ENCODE data around the gene MPV17L2. TPM values are rescaled to one million over a fixed set of nuclear protein-coding genes. Genes with fewer than 3 reads are reported as not detected.

The MPV17L2 gene
- total and polyA plus RNA-seq, 4 donors, result 3.6 to 28.0 (median 14.1) TPM

- Histone ChIP-seq H3K9ac (ENCODE audit: low read depth in 1 of 2, low read length in 2 of 2) (no peak overlapping the region), H3K4me1 (ENCODE audit: control insufficient read depth in 4 of 4, insufficient read depth in 4 of 4, low read length in 3 of 4) (peaks cover 7 to 20% (median 13%) of the 10 kb centered on the region in 4 donors), H3K36me3 (ENCODE audit: control insufficient read depth in 4 of 4, insufficient read depth in 3 of 4, low read depth in 1 of 4, low read length in 3 of 4) (peaks cover 0 to 7% (median 4%) of the 10 kb centered on the region in 4 donors), H3K27ac (ENCODE audit: low read depth in 1 of 2, low read length in 2 of 2) (no peak overlapping the region), H3K27me3 (ENCODE audit: control insufficient read depth in 4 of 4, insufficient read depth in 4 of 4, low read length in 3 of 4) (no peaks in the 10 kb centered on the region), H3K4me3 (ENCODE audit: low read depth in 1 of 3, low read length in 3 of 3) (no peak overlapping the region), H3K9me3 (ENCODE audit: control insufficient read depth in 4 of 4, low read length in 3 of 4) (no peaks in the 10 kb centered on the region)
- no peak for DNase-seq (ENCODE audit: low spot score)
- WGBS, result 92% methylated on average over 24 of the region's 24 CpGs
- no peak for TF ChIP-seq HNF4A (conservative IDR thresholded peaks at IDR 0.05)
- no peak for TF ChIP-seq HNF4G (IDR thresholded peaks at IDR 0.05)
- TF ChIP-seq NR2F2 (IDR thresholded peaks at IDR 0.05), result no peak
- no peak for TF ChIP-seq EGR1 (IDR thresholded peaks at IDR 0.05; ENCODE audit: low read depth in 2 of 2)
- no peak for TF ChIP-seq ATF3 (IDR thresholded peaks at IDR 0.05)
- no peak for TF ChIP-seq FOXA1 (IDR thresholded peaks at IDR 0.05)
- no peak for TF ChIP-seq ZBTB33 (IDR thresholded peaks at IDR 0.05)
- TF ChIP-seq GABPA (IDR thresholded peaks at IDR 0.05 in 1 of 2, conservative IDR thresholded peaks at IDR 0.05 in 1 of 2), result no peak
- no peak for TF ChIP-seq RAD21 (IDR thresholded peaks at IDR 0.05)
- no peak for TF ChIP-seq YY1 (IDR thresholded peaks at IDR 0.05)
- TF ChIP-seq FOXA2 (IDR thresholded peaks at IDR 0.05), result no peak
- TF ChIP-seq SP1 (IDR thresholded peaks at IDR 0.05), result no peak
- no peak for TF ChIP-seq JUND (IDR thresholded peaks at IDR 0.05)
- TF ChIP-seq RXRA (IDR thresholded peaks at IDR 0.05), result no peak
- no peak for TF ChIP-seq REST (IDR thresholded peaks at IDR 0.05)
- no peak for TF ChIP-seq TAF1 (conservative IDR thresholded peaks at IDR 0.05)
- no peak for TF ChIP-seq MAX (IDR thresholded peaks at IDR 0.05)
These were observed 9.4 kb downstream of the MPV17L2 start for GRCh38 chr19:18202397-18202777.

- 17% methylated on average over 32 of the region's 32 CpGs for WGBS
- H3K4me3 ChIP-seq (ENCODE audit: low read depth in 1 of 3, low read length in 3 of 3), result peak overlapping the region; percentile 62 to 85 (median 71)
- no peak overlapping the region for H3K9ac ChIP-seq (ENCODE audit: low read depth in 1 of 2, low read length in 2 of 2)
- peaks cover 7 to 20% (median 13%) of the 10 kb centered on the region in 4 donors for H3K4me1 ChIP-seq (ENCODE audit: control insufficient read depth in 4 of 4, insufficient read depth in 4 of 4, low read length in 3 of 4)
- peak; percentile 16 for TF ChIP-seq CTCF (IDR thresholded peaks at IDR 0.05; ENCODE audit: low read depth, low read length, missing input control)
- no peak for TF ChIP-seq JUND (IDR thresholded peaks at IDR 0.05)
- peak in 1 of 2 donors; percentile 42 for TF ChIP-seq RAD21 (IDR thresholded peaks at IDR 0.05)
- TF ChIP-seq HNF4G (IDR thresholded peaks at IDR 0.05), result no peak
- TF ChIP-seq ZBTB33 (IDR thresholded peaks at IDR 0.05), result no peak
- TF ChIP-seq RXRA (IDR thresholded peaks at IDR 0.05), result no peak
- no peak overlapping the region for H3K27ac ChIP-seq (ENCODE audit: low read depth in 1 of 2, low read length in 2 of 2)
- H3K36me3 ChIP-seq (ENCODE audit: control insufficient read depth in 4 of 4, insufficient read depth in 3 of 4, low read depth in 1 of 4, low read length in 3 of 4), result peaks cover 0 to 7% (median 4%) of the 10 kb centered on the region in 4 donors
- no peaks in the 10 kb centered on the region for H3K27me3 ChIP-seq (ENCODE audit: control insufficient read depth in 4 of 4, insufficient read depth in 4 of 4, low read length in 3 of 4)
- no peak for DNase-seq (ENCODE audit: low spot score)
- H3K9me3 ChIP-seq (ENCODE audit: control insufficient read depth in 4 of 4, low read length in 3 of 4), result no peaks in the 10 kb centered on the region
These were observed 9.9 kb downstream of the MPV17L2 start for GRCh38 chr19:18202778-18203407.
